DND-41 (cell line): ENCODE data around the gene ANO8.

Source experiments
- ATAC-seq: fragments of 200-7000 bp; cut with Tn5 transposase; 3 replicates; pipeline ENCODE4 v1.9.1; 2021; ENCODE audit warnings: low read depth; ENCODE audit not compliant: insufficient read depth
- DNase-seq: peaks from one replicate; pipeline ENCODE4 v3.0.0-alpha.2; 2020
- H2AFZ ChIP-seq: 2 replicates; pipeline ENCODE4 v1.6.0; 2012; ENCODE audit warnings: low read depth, low read length
- H3K27ac ChIP-seq: 2 replicates; pipeline ENCODE4 v1.5.1; 2012; ENCODE audit warnings: low read length, inconsistent platforms
- H3K27me3 ChIP-seq: fragments of 200-600 bp; sonication (generic); 2 replicates; pipeline ENCODE4 v1.6.0; 2012; ENCODE audit warnings: low read length, mild to moderate bottlenecking, inconsistent platforms; ENCODE audit not compliant: insufficient read depth, poor library complexity
- H3K36me3 ChIP-seq: 2 replicates; pipeline ENCODE4 v1.5.1; 2012; ENCODE audit warnings: low read length, inconsistent platforms; ENCODE audit not compliant: insufficient read depth
- H3K4me1 ChIP-seq: 2 replicates; pipeline ENCODE4 v1.5.1; 2012; ENCODE audit warnings: mild to moderate bottlenecking, low read length; ENCODE audit not compliant: insufficient read depth
- H3K4me2 ChIP-seq: 2 replicates; pipeline ENCODE4 v1.6.0; 2012; ENCODE audit warnings: mild to moderate bottlenecking, moderate library complexity, low read length, inconsistent platforms; ENCODE audit not compliant: insufficient read depth
- H3K4me3 ChIP-seq, 2 experiments: fragments of 200-600 bp in 1 of 2; shearing (Covaris generic) in 1 of 2; 2 replicates each; pipeline ENCODE4 v1.5.1; 2012 to 2016; ENCODE audit warnings: inconsistent platforms in 2 of 2, low read length in 2 of 2, mild to moderate bottlenecking in 2 of 2, low read depth in 1 of 2, moderate library complexity in 1 of 2
- H3K79me2 ChIP-seq: 2 replicates; pipeline ENCODE4 v1.6.0; 2012; ENCODE audit warnings: low read length, inconsistent platforms; ENCODE audit not compliant: insufficient read depth
- H3K9ac ChIP-seq: 2 replicates; pipeline ENCODE4 v1.6.0; 2012; ENCODE audit warnings: low read depth, mild to moderate bottlenecking, inconsistent platforms, low read length, moderate library complexity
- H3K9me3 ChIP-seq: 2 replicates; pipeline ENCODE4 v1.5.1; 2012; ENCODE audit warnings: low read length, moderate library complexity, mild to moderate bottlenecking, inconsistent platforms; ENCODE audit not compliant: insufficient read depth, severe bottlenecking
- H4K20me1 ChIP-seq: 2 replicates; pipeline ENCODE4 v1.6.0; 2012; ENCODE audit warnings: low read length; ENCODE audit not compliant: insufficient read depth
- EZH2 ChIP-seq: IDR thresholded peaks from 3 replicates; pipeline ENCODE4 v1.6.1; 2012; ENCODE audit warnings: borderline replicate concordance, low read depth, mild to moderate bottlenecking, moderate library complexity, low read length, inconsistent platforms; ENCODE audit not compliant: severe bottlenecking
- TF ChIP-seq, protein P1 (sequence below): IDR thresholded peaks from 2 replicates; pipeline ENCODE4 v1.5.1; 2012; ENCODE audit warnings: borderline replicate concordance, low read length, moderate library complexity, mild to moderate bottlenecking; ENCODE audit not compliant: poor library complexity, severe bottlenecking; ENCODE audit errors: extremely low read depth

The ANO8 gene

GRCh38 chr19:17286263-17286662 lies 48.4 kb downstream of the ANO8 start:
- Histone ChIP-seq H2AFZ (no peak overlapping the region), H3K79me2 (no peaks in the 10 kb centered on the region), H3K9me3 (no peaks in the 10 kb centered on the region), H3K9ac (no peak overlapping the region), H3K4me2 (no peak overlapping the region), H3K4me3 (no peak overlapping the region), H3K27ac (no peak overlapping the region), H4K20me1 (peaks cover 3% of the 10 kb centered on the region; the same call in 1 of the 2 replicates), H3K27me3 (no peaks in the 10 kb centered on the region), H3K4me1 (no peaks in the 10 kb centered on the region), H3K36me3 (no peaks in the 10 kb centered on the region)
- DNase-seq (no peak), ATAC-seq (no peak)
- no peak for TF ChIP-seq EZH2
- TF ChIP-seq, protein P1, sequence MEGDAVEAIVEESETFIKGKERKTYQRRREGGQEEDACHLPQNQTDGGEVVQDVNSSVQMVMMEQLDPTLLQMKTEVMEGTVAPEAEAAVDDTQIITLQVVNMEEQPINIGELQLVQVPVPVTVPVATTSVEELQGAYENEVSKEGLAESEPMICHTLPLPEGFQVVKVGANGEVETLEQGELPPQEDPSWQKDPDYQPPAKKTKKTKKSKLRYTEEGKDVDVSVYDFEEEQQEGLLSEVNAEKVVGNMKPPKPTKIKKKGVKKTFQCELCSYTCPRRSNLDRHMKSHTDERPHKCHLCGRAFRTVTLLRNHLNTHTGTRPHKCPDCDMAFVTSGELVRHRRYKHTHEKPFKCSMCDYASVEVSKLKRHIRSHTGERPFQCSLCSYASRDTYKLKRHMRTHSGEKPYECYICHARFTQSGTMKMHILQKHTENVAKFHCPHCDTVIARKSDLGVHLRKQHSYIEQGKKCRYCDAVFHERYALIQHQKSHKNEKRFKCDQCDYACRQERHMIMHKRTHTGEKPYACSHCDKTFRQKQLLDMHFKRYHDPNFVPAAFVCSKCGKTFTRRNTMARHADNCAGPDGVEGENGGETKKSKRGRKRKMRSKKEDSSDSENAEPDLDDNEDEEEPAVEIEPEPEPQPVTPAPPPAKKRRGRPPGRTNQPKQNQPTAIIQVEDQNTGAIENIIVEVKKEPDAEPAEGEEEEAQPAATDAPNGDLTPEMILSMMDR = no peak

DNA sequence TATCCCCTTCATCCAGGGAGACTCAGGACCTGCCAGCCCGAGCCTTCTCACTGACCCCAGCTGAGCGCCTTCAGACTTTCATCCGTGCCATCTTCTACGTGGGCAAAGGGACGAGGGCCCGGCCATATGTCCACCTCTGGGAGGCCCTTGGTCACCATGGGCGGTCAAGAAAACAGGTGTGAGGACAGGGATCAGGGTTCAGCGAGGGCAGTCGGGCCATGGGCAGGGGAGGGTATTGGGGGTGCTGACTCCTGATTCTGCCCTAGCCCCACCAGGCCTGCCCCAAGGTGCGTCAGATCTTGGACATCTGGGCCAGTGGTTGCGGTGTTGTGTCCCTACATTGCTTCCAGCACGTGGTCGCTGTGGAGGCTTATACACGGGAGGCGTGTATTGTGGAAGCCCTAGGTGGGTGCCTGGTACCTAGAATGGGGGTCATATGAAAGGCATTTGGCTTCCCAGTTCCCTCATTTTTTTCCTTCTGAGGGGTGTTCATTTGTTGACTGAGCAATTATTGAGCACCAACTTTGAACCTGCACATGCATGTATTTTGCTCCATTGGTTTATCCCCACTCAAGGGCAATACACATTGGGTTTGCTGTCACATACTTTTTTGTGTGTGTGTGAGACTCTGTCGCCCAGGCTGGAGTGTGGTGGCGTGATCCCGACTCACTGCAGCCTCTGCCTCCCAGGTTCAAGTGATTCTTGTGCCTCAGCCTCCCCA lies 49.1 kb downstream of the ANO8 start:
- peaks cover 3% of the 10 kb centered on the region; the same call in 1 of the 2 replicates for H4K20me1 ChIP-seq
- DNase-seq (no peak), ATAC-seq (no peak)
- no peaks in the 10 kb centered on the region for H3K79me2 ChIP-seq
- no peak overlapping the region for H3K9ac ChIP-seq
- H3K36me3 ChIP-seq = no peaks in the 10 kb centered on the region
- no peak overlapping the region for H2AFZ ChIP-seq
- no peaks in the 10 kb centered on the region for H3K4me1 ChIP-seq
- no peaks in the 10 kb centered on the region for H3K27me3 ChIP-seq
- no peak overlapping the region for H3K27ac ChIP-seq
- H3K4me3 ChIP-seq = no peak overlapping the region
- H3K4me2 ChIP-seq = no peak overlapping the region
- TF ChIP-seq, protein P1 = no peak
- no peak for TF ChIP-seq EZH2
- H3K9me3 ChIP-seq = no peaks in the 10 kb centered on the region

DNA sequence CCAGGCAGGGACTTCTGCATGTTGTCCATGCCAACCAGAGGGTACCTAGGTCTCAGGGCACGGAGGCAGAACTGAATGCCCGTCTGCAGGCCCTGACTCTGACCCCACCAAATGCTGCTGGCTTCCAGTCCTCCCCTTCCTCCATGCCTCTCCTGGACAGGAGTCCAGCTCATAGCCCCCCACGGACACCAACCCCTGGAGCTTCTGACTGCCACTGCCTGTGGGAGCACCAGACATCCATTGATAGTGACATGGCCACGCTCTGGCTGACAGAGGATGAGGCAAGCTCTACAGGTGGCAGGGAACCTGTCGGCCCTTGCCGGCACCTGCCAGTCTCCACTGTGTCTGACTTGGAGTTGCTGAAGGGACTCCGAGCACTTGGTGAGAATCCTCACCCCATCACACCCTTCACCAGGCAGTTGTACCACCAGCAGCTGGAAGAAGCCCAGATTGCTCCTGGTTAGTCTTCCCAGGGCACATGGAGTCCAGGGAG lies 51.1 kb downstream of the ANO8 start:
- Histone ChIP-seq H3K9me3 (no peaks in the 10 kb centered on the region), H3K27me3 (no peaks in the 10 kb centered on the region), H3K27ac (no peak overlapping the region), H3K4me1 (no peaks in the 10 kb centered on the region), H3K4me3 (no peak overlapping the region), H3K4me2 (no peak overlapping the region), H2AFZ (no peak overlapping the region), H3K36me3 (peaks cover 5% of the 10 kb centered on the region; the same call in 1 of the 2 replicates), H3K9ac (no peak overlapping the region), H3K79me2 (no peaks in the 10 kb centered on the region), H4K20me1 (peaks cover 7% of the 10 kb centered on the region; the same call in 1 of the 2 replicates)
- DNase-seq (no peak), ATAC-seq (no peak)
- TF ChIP-seq, protein P1 = no peak
